ENCODE measurements around the gene ZNF544.
"Not testable (repeated sequence)": the region's sequence is repeated elsewhere in the genome, so short reads cannot be mapped to it uniquely, and the experiment has no call there.

The ZNF544 gene

DNA sequence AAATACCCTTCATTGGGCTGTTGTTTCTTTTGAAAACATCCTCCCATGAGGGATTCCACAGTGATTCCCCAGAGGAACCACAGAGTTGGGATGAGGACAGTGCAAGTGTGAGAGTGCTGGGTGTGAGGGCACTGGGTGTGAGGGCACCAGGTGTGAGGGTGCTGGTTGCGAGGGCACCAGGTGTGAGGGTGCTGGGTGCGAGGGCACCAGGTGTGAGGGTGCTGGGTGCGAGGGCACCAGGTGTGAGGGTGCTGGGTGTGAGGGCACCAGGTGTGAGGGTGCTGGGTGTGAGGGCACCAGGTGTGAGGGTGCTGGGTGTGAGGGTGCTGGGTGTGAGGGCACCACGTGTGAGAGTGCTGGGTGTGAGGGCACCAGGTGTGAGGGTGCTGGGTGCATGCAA, 29.5 kb downstream of the ZNF544 start:
- not testable (repeated sequence) for ATAC-seq

DNA sequence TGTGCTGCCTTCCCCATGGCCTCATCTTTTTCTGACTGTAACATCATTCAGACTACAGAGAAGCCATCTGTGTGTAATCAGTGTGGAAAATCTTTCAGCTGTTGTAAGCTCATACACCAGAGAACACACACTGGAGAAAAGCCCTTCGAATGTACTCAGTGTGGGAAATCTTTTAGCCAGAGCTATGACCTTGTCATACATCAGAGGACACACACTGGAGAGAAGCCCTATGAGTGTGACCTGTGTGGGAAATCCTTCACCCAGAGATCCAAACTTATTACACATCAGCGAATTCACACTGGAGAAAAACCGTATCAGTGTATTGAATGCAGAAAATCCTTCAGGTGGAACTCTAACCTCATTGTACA, 32.9 kb downstream of the ZNF544 start:
- ATAC-seq: no peak

DNA sequence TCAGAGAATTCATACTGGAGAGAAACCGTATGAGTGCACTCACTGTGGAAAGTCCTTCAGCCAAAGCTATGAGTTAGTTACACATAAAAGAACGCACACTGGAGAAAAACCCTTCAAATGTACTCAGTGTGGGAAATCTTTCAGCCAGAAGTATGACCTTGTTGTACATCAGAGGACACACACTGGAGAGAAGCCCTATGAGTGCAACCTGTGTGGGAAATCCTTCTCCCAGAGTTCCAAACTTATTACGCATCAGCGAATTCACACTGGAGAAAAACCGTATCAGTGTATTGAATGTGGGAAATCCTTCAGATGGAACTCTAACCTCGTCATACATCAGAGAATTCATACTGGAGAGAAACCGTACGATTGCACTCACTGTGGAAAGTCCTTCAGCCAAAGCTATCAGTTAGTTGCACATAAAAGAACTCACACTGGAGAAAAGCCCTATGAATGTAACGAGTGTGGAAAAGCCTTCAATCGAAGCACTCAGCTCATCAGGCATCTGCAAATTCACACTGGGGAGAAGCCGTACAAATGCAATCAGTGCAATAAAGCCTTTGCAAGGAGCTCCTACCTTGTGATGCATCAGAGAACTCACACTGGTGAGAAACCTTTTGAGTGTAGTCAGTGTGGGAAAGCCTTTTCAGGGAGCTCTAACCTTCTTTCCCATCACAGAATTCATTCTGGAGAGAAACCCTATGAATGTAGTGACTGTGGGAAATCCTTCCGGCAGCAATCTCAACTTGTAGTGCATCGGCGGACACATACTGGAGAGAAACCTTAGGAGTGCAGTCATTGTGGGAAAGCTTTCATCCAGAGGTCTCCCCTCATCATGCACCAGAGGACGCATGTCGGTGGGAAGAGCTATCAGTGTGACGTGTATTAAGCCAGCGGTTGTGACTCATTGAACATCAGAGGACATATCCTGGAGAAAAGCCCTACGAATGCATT, 33.5 kb downstream of the ZNF544 start:
- ATAC-seq: no peak

DNA sequence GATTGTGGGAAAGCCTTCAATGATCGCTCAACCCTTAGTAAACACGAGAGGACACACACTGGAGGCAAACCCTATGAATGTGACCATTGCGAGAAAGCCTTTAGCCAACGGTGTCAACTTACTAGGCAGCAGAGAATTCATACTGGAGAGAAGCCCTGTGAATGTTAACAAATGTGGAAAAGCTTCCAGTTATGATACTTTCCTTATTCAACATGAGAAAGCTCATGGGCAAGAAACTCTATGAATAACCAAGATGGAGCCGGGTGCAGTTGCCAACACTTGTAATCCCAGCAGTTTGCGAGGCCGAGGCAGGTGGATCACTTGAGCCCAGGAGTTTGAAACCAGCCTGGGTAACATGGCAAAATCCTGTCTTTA, 34.2 kb downstream of the ZNF544 start:
- ATAC-seq: no peak

DNA sequence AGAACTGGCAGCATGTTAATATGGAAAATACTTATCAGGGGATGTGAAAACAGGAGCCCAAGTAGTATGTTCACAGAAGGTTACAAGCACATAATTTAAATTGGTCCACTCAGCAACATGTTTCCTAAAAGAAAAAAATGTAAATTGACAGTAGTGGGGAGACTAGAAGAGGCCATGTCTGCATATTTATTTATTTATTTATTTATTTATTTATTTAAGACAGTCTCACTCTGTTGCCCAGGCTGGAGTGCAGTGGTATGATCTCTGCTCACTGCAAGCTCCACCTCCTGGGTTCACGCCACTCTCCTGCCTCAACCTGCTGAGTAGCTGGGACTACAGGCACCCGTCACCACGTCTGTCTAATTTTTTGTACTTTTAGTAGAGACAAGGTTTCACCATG, 36.4 kb downstream of the ZNF544 start:
- no peak for ATAC-seq

DNA sequence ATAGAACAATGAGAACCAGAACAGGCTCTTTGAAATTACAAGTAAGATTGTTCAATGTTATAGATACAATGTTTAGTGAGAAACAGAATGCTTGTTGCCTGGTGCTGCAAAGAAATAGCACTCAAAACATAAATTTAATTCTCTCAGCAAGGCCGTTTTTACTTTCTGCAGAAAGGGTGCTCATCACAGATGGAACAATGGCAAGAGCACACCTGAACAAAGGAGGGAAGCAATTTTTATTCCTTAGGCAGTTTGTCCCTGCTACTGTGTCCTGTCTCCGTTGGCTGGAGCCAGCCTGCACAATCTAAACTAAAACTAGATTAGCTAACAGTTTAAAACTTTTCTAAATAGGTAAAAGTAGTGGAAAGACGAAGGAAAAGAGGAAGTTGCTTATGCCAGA, 39.6 kb downstream of the ZNF544 start:
- no peak for ATAC-seq

DNA sequence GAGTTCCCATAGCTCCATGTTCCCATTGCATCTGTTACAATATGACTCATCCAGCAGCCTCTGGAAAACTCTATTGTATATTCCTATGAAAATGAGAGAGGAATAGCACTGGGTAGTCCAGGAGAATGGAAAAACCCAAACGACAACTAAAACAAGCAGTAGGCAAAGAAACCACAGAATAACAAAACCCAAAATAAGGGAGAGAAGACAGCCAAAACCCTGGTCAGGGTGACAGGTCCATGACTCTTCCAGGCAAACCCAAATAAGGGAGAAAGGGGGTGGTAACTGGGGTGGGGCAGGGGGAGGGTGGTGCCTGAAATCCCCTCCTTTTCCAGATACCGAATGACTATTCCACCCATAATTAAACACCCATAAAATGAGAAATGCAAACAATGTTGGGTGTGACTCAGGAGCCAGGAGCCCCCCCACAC, 46.1 kb downstream of the ZNF544 start:
- no peak for ATAC-seq

DNA sequence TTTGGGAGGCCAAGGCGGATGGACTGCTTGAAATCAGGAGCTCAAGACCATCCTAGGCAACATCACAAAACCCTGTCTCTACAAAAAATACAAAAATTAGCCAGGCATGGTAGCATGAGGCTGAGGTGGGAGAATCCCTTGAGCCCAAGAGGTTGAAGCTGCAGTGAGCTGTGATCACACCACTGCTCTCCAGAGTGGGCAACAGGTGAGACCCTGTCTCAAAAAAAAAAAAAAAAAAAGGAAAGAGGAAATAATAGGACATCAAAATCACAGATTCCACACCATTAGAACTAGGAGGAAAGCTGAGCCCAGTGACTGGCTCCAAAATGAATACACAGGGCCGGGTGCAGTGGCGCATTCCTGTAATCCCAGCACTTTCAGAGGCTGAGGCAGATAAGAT, 46.9 kb downstream of the ZNF544 start:
- no peak for ATAC-seq

DNA sequence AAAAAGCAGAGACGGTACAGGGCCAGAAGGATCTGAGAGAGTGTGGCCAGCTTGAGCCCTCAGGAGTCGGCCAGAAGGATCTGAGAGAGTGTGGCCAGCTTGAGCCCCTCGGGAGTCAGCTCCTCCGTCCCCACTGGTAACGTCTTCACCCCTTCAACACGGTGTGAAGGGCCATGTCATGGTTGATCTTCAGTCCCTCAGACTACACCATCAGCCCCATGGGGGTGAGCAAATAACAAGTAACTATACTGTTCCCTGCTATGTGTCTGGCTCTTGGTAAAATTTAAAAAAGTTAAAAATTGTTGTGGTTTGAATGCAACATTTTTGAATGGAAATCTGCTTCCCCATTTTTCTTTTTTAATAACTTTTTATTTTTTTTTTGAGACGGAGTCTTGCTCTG, 48.5 kb downstream of the ZNF544 start:
- no peak for ATAC-seq

DNA sequence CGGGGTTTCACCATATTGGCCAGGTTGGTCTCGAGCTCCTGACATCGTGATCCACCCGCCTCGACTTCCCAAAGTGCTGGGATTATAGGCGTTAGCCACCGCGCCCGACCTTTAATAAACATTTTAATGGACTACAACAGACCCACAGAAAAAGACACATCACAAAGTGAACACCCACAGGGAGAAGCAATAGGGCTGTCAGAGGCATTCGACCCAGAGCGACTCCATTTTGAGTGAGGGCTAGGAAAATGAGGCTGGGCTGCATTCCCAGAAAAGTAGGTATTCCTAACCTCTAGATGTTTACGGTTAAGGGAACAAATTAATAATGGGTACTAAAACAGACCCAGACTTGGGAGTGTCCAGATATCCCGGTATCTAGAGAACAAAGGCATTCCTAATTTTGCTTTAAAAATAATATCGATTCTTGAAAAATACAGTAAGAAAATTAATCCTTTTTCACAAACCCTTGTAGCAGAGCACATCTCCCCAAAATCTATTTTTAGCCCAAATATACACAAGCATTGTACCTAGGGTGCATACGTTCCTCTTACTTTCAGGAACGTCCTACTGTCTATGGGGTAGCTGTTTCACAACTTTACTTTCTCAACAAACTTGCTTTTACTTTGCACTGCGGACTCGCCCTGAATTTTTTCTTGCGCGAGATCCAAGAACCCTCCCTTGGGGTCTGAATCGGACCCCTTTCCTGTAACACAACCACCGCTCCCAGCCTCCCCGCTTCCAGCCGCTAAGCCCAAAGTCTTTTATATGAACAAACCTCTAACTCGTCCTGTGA, 49.2 kb downstream of the ZNF544 start:
- peak in 1 of 2 donors; percentile 0 for ATAC-seq

DNA sequence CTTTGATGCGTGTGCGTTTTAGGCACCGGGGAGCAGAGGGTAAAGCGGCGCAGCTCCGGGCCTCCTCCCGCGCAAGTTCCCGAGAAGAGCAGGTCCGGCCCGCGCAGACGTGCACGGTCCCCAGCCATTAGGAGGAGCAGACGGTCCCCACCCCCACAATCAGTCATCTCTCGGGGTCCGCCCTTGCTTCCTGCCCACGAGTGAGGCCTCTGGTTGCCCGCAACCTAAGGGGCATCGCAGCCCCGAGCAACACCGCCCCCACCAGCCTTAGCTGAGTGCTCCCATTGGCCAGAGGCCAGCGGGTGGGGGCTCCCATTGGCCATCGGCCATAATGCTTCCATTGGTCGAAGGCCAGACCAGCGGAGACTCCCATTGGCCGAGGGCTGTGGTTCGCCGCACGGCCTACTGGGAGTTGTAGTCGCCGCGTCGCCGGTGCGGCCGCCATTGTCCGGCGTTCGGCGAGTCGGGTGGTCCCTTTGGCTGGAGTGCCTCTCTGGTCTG, 49.9 kb downstream of the ZNF544 start, which contains the start of gene ZNF8:
ZNF8 (plus strand) TSS at position 415 of the 501 bp plus-strand sequence. CDS start 127 bp downstream, outside the sequence.
- peak; percentile 97 to 98 for ATAC-seq

DNA sequence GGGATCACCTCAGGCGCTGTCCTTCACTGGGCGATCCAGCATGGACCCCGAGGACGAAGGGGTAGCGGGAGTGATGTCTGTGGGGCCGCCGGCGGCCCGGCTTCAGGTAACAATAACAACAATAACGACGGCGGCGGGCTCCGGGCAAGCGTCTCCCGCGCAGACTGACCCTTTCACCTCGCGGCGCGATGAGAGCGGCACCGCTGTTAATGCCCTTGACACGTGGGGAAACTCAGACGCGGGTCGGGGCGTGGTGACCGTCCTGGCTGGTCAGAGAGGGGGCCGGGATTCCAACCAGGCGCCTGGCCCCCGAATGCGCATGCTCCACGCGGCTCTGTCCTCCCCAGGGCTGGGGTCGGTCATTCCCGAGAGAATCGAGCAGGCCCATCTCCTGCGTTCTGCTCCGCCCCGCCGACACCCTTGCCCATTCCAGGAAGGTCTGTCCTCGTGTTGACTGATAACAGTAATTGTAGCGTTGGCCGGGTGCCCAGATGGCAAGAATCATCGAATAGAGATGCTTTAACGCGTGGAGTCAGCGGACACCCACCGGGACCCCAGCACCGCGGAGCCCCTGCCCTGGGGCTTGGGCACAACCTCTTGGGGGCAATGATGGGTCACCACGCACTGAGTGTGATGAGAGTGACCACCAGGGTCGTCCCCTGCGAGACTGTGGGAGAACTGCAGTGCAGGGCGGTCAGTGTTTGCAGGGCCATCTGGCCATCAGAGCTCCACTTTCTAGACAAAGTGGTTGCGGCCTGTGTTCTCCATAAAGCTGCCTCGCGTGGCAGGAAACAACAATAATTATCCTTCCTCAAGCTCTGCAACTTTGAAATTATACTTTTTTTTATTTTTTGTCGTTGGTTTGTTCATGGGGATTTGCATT, 50.6 kb downstream of the ZNF544 start:
- no peak for ATAC-seq

DNA sequence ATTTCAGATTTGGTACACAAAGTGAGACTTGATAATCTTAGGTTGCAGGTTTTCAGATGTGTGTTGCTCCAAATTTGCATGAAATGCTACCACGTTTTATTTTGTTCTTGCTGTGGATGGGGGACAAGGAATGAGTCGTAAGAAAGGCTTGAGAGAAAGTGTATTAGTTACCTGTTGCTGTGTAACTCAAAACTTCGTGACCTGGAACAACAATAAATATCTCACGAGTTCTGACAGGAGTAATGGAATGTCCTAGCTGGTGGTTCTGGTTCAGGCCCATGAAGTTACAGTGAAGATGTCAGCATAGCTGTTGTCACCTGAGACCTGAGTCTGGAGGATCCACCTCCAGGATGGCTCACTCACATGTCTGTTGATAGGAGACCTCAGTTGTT, 51.2 kb downstream of the ZNF544 start:
- no peak for ATAC-seq

DNA sequence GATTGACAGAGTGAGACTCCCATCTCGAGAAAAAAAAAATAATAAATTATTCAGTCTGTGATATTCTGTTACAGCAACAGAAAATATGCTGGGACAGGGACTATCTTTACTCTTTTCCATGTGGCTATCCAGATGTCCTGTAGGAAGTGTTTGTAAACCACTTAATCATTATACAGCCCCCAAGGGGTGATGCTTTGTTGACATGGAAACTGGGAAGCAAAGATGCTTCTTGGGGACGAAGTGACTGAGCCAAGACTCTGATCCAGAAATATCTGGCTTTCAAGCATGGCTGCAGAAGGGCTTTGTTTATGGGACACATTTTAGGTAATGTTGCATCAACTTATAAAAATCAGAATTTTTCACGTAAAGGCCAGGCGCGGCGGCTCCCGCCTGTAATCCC, 55.5 kb downstream of the ZNF544 start:
- no peak for ATAC-seq

DNA sequence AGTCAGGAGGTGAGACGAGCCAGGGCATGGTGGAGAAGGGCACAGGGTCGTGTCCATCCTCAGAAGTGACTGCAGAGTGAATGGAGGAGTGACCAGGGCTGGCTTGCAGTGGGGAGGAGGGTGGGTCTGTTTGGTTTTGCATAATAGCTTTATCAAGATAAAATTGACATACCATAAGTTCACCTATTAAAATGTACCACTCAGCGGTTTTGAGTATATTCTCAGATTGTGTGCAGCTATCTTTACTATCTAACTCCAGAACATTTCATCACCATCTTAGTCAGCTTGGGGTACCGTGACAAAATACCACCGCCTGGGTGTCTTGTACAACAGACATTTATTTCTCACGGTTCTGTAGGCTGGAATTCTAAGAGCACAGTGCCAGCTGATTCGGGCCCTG, 63.2 kb downstream of the ZNF544 start:
- no peak for ATAC-seq

DNA sequence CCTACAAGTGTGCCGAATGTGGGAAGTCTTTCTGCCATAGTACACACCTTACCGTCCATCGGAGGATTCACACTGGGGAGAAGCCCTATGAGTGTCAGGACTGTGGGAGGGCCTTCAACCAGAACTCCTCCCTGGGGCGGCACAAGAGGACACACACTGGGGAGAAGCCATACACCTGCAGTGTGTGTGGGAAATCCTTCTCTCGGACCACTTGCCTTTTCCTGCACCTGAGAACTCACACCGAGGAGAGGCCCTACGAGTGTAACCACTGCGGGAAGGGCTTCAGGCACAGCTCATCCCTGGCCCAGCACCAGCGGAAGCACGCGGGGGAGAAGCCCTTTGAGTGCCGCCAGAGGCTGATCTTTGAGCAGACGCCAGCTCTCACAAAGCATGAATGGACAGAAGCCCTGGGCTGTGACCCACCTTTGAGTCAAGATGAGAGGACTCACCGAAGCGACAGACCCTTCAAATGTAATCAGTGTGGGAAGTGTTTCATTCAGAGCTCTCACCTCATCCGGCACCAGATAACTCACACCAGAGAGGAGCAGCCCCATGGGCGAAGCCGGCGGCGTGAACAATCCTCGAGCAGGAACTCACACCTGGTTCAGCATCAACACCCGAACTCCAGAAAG, 66.1 kb downstream of the ZNF544 start:
- no peak for ATAC-seq

DNA sequence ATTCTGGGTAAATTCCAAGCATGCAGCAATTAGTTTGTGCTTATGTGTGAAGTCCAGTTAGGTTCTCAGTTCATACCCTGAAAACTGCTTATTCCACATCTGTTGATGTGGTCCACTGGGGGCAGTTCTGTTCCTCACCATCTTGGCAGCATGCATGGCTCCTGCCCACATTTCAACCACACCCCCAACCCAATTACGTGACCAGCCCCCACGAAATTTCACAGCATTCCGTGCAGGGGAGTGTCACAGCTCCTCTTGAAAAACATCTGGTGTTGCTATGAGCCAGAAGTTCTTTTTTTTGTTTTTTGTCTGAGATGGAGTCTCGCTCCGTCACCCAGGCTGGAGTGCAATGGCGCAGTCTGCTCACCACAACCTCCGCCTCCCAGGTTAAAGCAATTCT, 67.4 kb downstream of the ZNF544 start:
- ATAC-seq: no peak

DNA sequence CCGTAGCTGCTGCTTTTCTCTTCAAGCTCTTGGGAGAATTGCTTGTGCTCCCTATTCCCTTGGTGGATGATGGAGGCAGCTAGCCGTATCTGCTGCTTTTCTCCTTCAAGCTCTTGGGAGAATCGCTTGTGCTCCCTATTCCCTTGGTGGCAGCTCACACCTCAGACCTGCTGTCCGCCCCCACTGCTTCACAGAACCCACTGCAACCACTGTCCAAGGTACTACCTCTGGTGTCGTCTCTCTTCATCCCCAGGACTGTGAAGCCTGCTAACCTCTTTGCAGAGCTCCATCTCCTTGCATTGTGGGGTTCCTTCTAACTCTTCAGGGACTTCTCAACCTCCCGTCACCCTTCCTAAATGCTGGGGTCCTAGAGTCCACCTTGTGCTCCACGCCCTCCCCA, 71.9 kb downstream of the ZNF544 start:
- no peak for ATAC-seq

DNA sequence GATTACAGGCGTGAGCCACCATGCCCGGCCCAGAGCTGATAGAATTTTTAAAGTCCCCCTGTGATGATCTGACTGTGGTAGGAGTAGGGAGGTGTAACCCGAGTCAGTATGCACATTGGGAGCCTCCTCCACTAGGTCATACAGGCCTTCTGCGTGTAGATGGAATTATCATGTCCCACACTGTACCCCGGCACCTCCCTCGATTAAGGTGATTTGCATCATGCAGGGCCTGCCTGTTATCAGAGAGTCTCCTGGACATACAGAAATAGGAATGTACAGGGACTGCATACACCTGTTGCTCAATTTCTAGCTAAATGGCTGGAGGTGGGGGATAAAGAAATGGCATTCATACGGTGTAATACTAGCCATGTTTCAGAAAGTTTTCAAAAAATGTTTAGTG, 75.5 kb downstream of the ZNF544 start:
- ATAC-seq: no peak

DNA sequence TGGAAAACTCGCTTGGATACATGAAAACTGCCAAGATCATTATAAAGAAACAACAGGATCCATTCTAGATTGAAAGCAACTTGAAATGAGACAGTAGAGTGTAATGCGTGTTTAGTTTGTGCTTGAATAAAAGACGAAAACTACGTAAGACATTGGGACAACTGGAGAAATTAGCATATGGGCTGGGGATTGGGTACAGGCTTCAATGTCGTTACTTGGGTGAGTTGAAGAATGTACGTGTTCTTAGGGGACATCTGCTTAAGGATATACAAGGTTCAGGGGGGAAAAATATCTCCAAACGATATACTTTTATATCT, 76.0 kb downstream of the ZNF544 start:
- no peak for ATAC-seq

DNA sequence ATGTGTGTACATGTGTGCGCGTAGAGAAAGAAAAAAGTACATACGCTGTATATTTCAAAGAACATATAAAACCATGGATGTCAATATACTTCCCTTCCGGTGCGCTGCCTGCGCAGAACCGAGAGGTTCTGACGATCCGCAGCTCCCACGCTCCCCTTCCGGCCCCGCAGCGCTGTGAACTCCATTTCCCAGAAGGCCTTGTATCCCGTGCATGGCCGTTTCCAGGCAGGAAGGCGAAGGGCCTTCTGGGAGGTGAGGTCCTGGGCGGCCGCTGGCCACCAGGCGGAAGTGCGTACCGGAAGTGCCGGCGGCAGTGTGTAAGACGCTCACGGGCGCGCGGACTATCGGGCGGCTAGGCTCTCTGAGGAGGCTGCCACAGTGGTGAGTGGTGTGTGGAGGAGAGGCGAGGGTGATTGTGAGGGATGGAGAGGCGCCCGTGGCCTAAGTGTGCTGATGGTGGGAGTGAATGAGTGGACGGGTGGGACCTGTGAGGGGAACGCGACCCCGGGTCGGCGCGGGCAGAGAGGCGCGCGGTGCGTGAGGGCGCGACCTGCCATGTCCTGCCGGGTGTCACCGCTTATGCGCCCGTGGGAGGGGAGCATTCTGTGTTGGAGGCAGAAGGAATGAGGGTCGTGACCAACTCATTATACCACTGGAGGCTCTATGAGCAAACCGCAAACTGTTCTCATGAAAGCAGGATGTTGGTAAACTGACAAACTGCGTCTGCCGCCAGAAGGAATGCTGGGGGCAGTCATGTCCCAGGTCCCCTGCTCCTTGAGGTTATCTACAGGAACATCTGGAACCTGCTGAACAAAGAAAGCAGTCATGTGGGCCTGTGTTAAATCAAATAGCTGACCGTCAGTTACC, 76.6 kb downstream of the ZNF544 start, which contains the start of gene ERVK3-1:
ERVK3-1 (plus strand) TSS at position 313 of the 867 bp plus-strand sequence. CDS start 6,792 bp downstream, outside the sequence.
- ATAC-seq: peak; percentile 98 to 99
